ENCODE measurements around the gene GFOD2. TPM values are rescaled to one million over a fixed set of nuclear protein-coding genes. Genes with fewer than 3 reads are reported as not detected.

Gene GFOD2
- total and polyA plus RNA-seq, 2 experiments from 2014 or later = 19.3 to 34.3 TPM

DNA sequence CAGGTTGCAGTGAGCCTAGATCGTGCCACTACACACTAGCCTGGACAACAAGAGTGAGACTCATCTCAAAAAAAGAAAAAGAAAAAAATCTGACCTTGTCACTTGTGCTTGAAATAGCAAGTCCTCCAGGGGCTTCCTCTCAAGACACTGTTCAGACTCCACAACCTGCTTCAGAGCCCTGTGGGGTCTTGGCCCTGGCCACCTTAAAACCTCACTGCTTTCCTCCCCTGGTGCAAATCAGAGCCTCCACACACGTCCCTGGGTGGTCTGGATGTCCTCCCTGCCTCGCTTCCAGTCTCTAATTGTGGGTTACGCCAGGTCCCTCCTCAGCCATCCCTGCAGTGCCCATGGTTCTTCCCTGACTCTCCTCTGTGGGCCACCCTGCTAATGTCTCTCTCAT, 63.8 kb downstream of the GFOD2 start (continued):
- TF ChIP-seq, protein P1, sequence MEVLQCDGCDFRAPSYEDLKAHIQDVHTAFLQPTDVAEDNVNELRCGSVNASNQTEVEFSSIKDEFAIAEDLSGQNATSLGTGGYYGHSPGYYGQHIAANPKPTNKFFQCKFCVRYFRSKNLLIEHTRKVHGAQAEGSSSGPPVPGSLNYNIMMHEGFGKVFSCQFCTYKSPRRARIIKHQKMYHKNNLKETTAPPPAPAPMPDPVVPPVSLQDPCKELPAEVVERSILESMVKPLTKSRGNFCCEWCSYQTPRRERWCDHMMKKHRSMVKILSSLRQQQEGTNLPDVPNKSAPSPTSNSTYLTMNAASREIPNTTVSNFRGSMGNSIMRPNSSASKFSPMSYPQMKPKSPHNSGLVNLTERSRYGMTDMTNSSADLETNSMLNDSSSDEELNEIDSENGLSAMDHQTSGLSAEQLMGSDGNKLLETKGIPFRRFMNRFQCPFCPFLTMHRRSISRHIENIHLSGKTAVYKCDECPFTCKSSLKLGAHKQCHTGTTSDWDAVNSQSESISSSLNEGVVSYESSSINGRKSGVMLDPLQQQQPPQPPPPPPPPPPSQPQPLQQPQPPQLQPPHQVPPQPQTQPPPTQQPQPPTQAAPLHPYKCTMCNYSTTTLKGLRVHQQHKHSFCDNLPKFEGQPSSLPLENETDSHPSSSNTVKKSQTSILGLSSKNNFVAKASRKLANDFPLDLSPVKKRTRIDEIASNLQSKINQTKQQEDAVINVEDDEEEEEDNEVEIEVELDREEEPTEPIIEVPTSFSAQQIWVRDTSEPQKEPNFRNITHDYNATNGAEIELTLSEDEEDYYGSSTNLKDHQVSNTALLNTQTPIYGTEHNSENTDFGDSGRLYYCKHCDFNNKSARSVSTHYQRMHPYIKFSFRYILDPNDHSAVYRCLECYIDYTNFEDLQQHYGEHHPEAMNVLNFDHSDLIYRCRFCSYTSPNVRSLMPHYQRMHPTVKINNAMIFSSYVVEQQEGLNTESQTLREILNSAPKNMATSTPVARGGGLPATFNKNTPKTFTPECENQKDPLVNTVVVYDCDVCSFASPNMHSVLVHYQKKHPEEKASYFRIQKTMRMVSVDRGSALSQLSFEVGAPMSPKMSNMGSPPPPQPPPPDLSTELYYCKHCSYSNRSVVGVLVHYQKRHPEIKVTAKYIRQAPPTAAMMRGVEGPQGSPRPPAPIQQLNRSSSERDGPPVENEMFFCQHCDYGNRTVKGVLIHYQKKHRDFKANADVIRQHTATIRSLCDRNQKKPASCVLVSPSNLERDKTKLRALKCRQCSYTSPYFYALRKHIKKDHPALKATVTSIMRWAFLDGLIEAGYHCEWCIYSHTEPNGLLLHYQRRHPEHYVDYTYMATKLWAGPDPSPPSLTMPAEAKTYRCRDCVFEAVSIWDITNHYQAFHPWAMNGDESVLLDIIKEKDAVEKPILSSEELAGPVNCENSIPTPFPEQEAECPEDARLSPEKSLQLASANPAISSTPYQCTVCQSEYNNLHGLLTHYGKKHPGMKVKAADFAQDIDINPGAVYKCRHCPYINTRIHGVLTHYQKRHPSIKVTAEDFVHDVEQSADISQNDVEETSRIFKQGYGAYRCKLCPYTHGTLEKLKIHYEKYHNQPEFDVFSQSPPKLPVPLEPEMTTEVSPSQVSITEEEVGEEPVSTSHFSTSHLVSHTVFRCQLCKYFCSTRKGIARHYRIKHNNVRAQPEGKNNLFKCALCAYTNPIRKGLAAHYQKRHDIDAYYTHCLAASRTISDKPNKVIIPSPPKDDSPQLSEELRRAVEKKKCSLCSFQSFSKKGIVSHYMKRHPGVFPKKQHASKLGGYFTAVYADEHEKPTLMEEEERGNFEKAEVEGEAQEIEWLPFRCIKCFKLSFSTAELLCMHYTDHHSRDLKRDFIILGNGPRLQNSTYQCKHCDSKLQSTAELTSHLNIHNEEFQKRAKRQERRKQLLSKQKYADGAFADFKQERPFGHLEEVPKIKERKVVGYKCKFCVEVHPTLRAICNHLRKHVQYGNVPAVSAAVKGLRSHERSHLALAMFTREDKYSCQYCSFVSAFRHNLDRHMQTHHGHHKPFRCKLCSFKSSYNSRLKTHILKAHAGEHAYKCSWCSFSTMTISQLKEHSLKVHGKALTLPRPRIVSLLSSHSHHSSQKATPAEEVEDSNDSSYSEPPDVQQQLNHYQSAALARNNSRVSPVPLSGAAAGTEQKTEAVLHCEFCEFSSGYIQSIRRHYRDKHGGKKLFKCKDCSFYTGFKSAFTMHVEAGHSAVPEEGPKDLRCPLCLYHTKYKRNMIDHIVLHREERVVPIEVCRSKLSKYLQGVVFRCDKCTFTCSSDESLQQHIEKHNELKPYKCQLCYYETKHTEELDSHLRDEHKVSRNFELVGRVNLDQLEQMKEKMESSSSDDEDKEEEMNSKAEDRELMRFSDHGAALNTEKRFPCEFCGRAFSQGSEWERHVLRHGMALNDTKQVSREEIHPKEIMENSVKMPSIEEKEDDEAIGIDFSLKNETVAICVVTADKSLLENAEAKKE (CRISPR knock-in tag; IDR thresholded peaks at IDR 0.05) = no peak
- no peak for TF ChIP-seq ZNF114 (CRISPR knock-in tag; IDR thresholded peaks at IDR 0.05)

DNA sequence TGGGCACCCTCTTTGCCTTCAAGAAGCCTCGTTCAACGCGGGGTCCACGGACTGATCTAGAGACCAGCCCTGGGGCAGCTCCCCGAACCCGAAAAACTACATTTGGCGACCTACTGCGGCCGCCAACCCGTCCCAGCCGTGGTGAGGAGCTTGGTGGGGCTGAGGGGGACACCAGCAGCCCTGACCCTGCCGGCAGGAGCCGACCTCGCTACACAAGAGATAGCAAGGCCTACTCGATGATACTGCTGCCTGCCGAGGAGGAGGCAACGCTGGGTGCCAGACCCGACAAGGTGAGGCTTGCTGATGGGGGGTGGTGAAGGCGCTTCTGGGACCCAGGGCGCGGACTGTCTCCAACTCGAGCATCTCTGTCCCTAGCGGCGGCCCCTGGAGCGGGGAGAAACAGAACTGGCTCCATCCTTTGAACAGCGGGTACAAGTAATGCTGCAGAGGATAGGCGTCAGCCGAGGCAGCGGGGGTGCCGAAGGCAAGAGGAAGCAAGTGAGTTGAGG, 64.7 kb downstream of the GFOD2 start:
- H3F3A ChIP-seq (replicated peaks; ENCODE audit: low read depth) = 0 out of 2 replicates have a peak, but pooled peaks cover 5% of the 10 kb centered on the region
- H3K27me3 ChIP-seq (ENCODE audit: insufficient read depth) = peaks cover 44% of the 10 kb centered on the region
- H3K27ac ChIP-seq (ENCODE audit: low read depth) = no peak overlapping the region
- no peaks in the 10 kb centered on the region; the same call in 1 of the 2 replicates for H3K4me1 ChIP-seq (ENCODE audit: insufficient read depth)
- ATAC-seq (no peak), DNase-seq (ENCODE audit: low spot score) (peak; percentile 38)
- no peak overlapping the region for H3K4me3 ChIP-seq
- H3K36me3 Mint-ChIP-seq (ENCODE audit: low read depth) = peaks cover 9% of the 10 kb centered on the region; the same call in 1 of the 3 replicates
- H2AFZ ChIP-seq = no peak overlapping the region
- no peaks in the 10 kb centered on the region for H3K36me3 ChIP-seq (ENCODE audit: insufficient read depth)
- no peak overlapping the region; the same call in 2 of the 3 replicates for H3K4me3 Mint-ChIP-seq
- peaks cover 14% of the 10 kb centered on the region for H3K4me1 Mint-ChIP-seq
- peaks cover 58% of the 10 kb centered on the region for H3K27me3 Mint-ChIP-seq (ENCODE audit: insufficient read depth, low read depth, poor library complexity)
- no peaks in the 10 kb centered on the region; the same call in 1 of the 2 replicates for H4K20me1 ChIP-seq (replicated peaks; ENCODE audit: insufficient read depth)
- no peaks in the 10 kb centered on the region for H3K9me3 Mint-ChIP-seq
- TF ChIP-seq, protein P2, sequence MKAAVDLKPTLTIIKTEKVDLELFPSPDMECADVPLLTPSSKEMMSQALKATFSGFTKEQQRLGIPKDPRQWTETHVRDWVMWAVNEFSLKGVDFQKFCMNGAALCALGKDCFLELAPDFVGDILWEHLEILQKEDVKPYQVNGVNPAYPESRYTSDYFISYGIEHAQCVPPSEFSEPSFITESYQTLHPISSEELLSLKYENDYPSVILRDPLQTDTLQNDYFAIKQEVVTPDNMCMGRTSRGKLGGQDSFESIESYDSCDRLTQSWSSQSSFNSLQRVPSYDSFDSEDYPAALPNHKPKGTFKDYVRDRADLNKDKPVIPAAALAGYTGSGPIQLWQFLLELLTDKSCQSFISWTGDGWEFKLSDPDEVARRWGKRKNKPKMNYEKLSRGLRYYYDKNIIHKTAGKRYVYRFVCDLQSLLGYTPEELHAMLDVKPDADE (IDR thresholded peaks at IDR 0.05) = no peak
- no peaks in the 10 kb centered on the region for H3K79me2 ChIP-seq (replicated peaks; ENCODE audit: insufficient read depth)
- H3K9me2 ChIP-seq (ENCODE audit: insufficient read depth) = no peaks in the 10 kb centered on the region
- H3K4me2 ChIP-seq = no peak overlapping the region
- no peak overlapping the region for H3K27ac Mint-ChIP-seq

Data from GM23338 (cell line).